Omental fat pad (tissue), 4 donors: Measurements from ENCODE around the gene SCN10A. TPM values are rescaled to one million over a fixed set of nuclear protein-coding genes. Genes with fewer than 3 reads are reported as not detected.

Experiments
- ATAC-seq: fragments of 150-250 bp; one replicate; pipeline ENCODE4 v1.9.1; 2016; ENCODE audit warnings: mild to moderate bottlenecking, moderate library complexity; ENCODE audit not compliant: low FRiP score
- DNase-seq: peaks from one replicate; pipeline ENCODE4 v3.0.0-alpha.2; 2019; ENCODE audit warnings: low spot score
- CTCF ChIP-seq, 3 donors: fragments of 450-650 bp; IDR thresholded peaks; one replicate each; pipeline ENCODE4 v1.5.1; 2016 to 2017; ENCODE audit warnings: antibody characterized with exemption in 3 of 3, mild to moderate bottlenecking in 3 of 3, moderate library complexity in 2 of 3
- total RNA-seq, 4 donors: library from RNA; depleted of rRNA; stranded (reverse); fragments of >200 nt; gene quantifications; one replicate each; pipeline ENCODE4 v1.1.0, GENCODE V29; 2016

SCN10A gene
- total RNA-seq, result not detected

- TF ChIP-seq CTCF (IDR thresholded peaks at IDR 0.05), result no peak
- DNase-seq, result no peak
These were observed at the start of gene SCN10A for GRCh38 chr3:38816026-38816425. Gene SCN10A, minus strand, starts transcription at chr3:38816217. Its CDS starts 22,207 bp downstream, at chr3:38794010.

GRCh38 chr3:38853011-38853410, 37.0 kb upstream of the SCN10A start:
- ATAC-seq (no peak), DNase-seq (no peak)
- TF ChIP-seq CTCF (IDR thresholded peaks at IDR 0.05), result no peak

More at GRCh38 chr3:38816026-38816425, at the start of gene SCN10A:
- ATAC-seq, result no peak

GRCh38 chr3:38843898-38844297, 27.9 kb upstream of the SCN10A start:
- TF ChIP-seq CTCF (IDR thresholded peaks at IDR 0.05), result no peak
- DNase-seq, result no peak
- no peak for ATAC-seq

GRCh38 chr3:38842266-38842965, 26.4 kb upstream of the SCN10A start:
- DNase-seq (no peak), ATAC-seq (no peak)
- no peak for TF ChIP-seq CTCF (IDR thresholded peaks at IDR 0.05)

GRCh38 chr3:38840987-38841386, 25.0 kb upstream of the SCN10A start:
- DNase-seq (no peak), ATAC-seq (no peak)
- no peak for TF ChIP-seq CTCF (IDR thresholded peaks at IDR 0.05)

GRCh38 chr3:38837358-38837757, 21.3 kb upstream of the SCN10A start:
- no peak for TF ChIP-seq CTCF (IDR thresholded peaks at IDR 0.05)
- DNase-seq (no peak), ATAC-seq (no peak)

- no peak for DNase-seq
- TF ChIP-seq CTCF (IDR thresholded peaks at IDR 0.05), result no peak
- ATAC-seq, result no peak
These were observed 20.5 kb upstream of the SCN10A start for GRCh38 chr3:38836561-38836960.
